GM15510 (cell line): ENCODE data around the gene RAB27A.

Experiments
- POLR2A ChIP-seq: IDR thresholded peaks from 3 replicates; pipeline ENCODE4 v1.6.1; 2011; ENCODE audit warnings: borderline replicate concordance; ENCODE audit not compliant: insufficient read length; ENCODE audit errors: extremely low read depth

RAB27A gene

GRCh38 chr15:55257938-55258337, 31.7 kb downstream of the RAB27A start:
- TF ChIP-seq POLR2A = no peak

- TF ChIP-seq POLR2A = no peak
These were observed 32.5 kb downstream of the RAB27A start for GRCh38 chr15:55257012-55257670.

- no peak for TF ChIP-seq POLR2A
These were observed 33.2 kb downstream of the RAB27A start for GRCh38 chr15:55256281-55257011.

- TF ChIP-seq POLR2A = no peak
These were observed 33.9 kb downstream of the RAB27A start for GRCh38 chr15:55255714-55256113.

GRCh38 chr15:55254916-55255679, 34.5 kb downstream of the RAB27A start:
- no peak for TF ChIP-seq POLR2A

GRCh38 chr15:55253580-55253979, 36.0 kb downstream of the RAB27A start:
- no peak for TF ChIP-seq POLR2A

- TF ChIP-seq POLR2A = no peak
These were observed 38.7 kb downstream of the RAB27A start for GRCh38 chr15:55250941-55251340.

- no peak for TF ChIP-seq POLR2A
These were observed 39.2 kb downstream of the RAB27A start for GRCh38 chr15:55250392-55250791.

- TF ChIP-seq POLR2A = no peak
These were observed 40.7 kb downstream of the RAB27A start for GRCh38 chr15:55248895-55249294.

- TF ChIP-seq POLR2A = no peak
These were observed 41.7 kb downstream of the RAB27A start for GRCh38 chr15:55247766-55248427.

- TF ChIP-seq POLR2A = no peak
These were observed 42.3 kb downstream of the RAB27A start for GRCh38 chr15:55247311-55247710.

- TF ChIP-seq POLR2A = no peak
These were observed 43.0 kb downstream of the RAB27A start for GRCh38 chr15:55246567-55246966.

- TF ChIP-seq POLR2A = no peak
These were observed 44.6 kb downstream of the RAB27A start for GRCh38 chr15:55245059-55245458.

GRCh38 chr15:55241891-55242290, 47.7 kb downstream of the RAB27A start:
- no peak for TF ChIP-seq POLR2A

- TF ChIP-seq POLR2A = no peak
These were observed 48.4 kb downstream of the RAB27A start for GRCh38 chr15:55241186-55241585.
